Breast epithelium (tissue), 3 donors: ENCODE data around the gene RABIF.

Experiments used
- CTCF ChIP-seq, 3 donors: fragments of 450-650 bp; IDR thresholded peaks; one replicate each; pipeline ENCODE4 v1.5.1; 2016 to 2017; ENCODE audit warnings: antibody characterized with exemption in 3 of 3, mild to moderate bottlenecking in 3 of 3, moderate library complexity in 3 of 3
- POLR2A ChIP-seq: fragments of 450-650 bp; IDR thresholded peaks from one replicate; pipeline ENCODE4 v1.6.1; 2016; ENCODE audit warnings: antibody characterized with exemption, mild to moderate bottlenecking, moderate library complexity

- TF ChIP-seq CTCF (IDR thresholded peaks at IDR 0.05) (no peak), POLR2A (no peak)
Observed at GRCh38 chr1:202909494-202909893, 20.5 kb upstream of the RABIF start.
